ENCODE measurements around the gene PSTPIP2.

- TF ChIP-seq CTCF (IDR thresholded peaks at IDR 0.05) (no peak), REST (IDR thresholded peaks at IDR 0.05; ENCODE audit: insufficient read depth in 1 of 2, low read depth in 2 of 2, low read length in 1 of 2) (no peak), POLR2AphosphoS5 (IDR thresholded peaks at IDR 0.05; ENCODE audit: low read depth, low read length) (no peak), TCF7L2 (IDR thresholded peaks at IDR 0.05; ENCODE audit: low read depth, low read length) (no peak), SIN3A (IDR thresholded peaks at IDR 0.05; ENCODE audit: borderline replicate concordance, insufficient read depth, low read depth, low read length) (no peak)
These were observed 43.5 kb downstream of the PSTPIP2 start for GRCh38 chr18:46028536-46028891.
